GM13976 (cell line): ENCODE data around the gene SLC1A2.

Experiments used
- DNase-seq: peaks from one replicate; pipeline ENCODE4 v3.0.0; 2012; ENCODE audit warnings: low spot score
- CTCF ChIP-seq: IDR thresholded peaks from 2 replicates; pipeline ENCODE4 v1.5.1; 2012; ENCODE audit warnings: borderline replicate concordance, mild to moderate bottlenecking; ENCODE audit not compliant: insufficient read depth; ENCODE audit errors: extremely low read depth, missing control alignments, control extremely low read depth
- in situ Hi-C: fragments of 300-500 bp; cut with MboI; formaldehyde crosslinking; loops from one replicate; pipeline ENCODE4 v1.12.0; 2022; ENCODE audit warnings: low sequenced_read_pairs, mixed read lengths, inconsistent platforms; ENCODE audit not compliant: unreplicated experiment

The SLC1A2 gene

GRCh38 chr11:35373284-35373933 is 45.9 kb downstream of the SLC1A2 start:
- DNase-seq, result no peak
- in situ Hi-C loops, result no loop called here
- TF ChIP-seq CTCF, result no peak

DNA sequence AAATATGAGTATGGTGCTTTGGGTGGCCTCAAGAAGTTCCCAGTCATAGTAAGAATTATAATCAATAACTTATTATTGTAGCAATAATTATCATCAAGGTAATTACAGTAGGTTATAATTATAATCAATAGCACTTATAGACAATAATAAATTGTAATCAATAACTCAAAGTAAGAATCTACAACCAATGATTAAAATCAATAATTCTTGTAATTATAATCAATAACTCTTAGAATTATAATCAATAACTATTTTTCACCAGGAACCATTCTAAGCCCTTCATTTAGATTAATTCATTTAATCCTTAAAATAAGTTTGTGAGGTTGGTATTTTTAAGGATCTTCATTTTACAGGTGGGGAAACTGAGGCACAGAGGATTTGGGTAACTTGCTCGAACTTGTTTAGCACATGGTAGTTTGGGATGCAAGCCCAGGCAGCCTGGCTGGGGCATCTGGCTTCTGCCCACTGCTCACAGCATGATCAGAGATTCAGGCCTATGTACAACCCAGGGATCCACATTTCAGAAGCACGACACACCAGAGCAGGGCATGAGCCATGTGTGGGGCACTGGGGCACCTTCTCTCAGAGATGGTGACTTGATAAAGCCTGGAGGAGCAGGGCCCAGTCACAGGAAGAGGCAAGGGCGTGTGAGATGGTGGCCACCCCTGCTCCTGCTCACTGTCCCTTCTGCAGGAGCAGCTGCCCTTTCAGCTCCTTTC is 46.6 kb downstream of the SLC1A2 start:
- no peak for DNase-seq
- in situ Hi-C loops, result no loop called here
- TF ChIP-seq CTCF, result no peak

DNA sequence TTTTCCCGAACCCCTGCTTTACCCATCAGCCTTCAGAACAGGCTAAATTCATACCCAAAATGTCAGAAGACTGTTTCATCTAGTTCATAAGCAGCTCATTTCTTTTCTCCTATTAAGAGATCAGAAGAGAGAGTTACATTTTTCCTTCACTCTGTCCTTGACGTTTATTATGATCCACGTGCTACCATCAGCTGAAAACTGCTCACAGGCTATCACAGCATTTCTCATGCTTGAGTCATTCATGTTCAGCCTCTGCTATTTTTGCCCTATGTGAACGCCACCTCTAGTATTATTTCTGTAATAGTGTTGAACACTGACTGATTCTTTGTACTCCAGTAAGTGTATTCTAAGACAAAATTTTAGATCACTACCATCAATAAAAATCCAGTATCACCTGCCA is 51.9 kb downstream of the SLC1A2 start:
- in situ Hi-C loops, result no loop called here
- DNase-seq, result no peak
- no peak for TF ChIP-seq CTCF

GRCh38 chr11:35366798-35367197 is 52.6 kb downstream of the SLC1A2 start:
- in situ Hi-C loops, result no loop called here

DNA sequence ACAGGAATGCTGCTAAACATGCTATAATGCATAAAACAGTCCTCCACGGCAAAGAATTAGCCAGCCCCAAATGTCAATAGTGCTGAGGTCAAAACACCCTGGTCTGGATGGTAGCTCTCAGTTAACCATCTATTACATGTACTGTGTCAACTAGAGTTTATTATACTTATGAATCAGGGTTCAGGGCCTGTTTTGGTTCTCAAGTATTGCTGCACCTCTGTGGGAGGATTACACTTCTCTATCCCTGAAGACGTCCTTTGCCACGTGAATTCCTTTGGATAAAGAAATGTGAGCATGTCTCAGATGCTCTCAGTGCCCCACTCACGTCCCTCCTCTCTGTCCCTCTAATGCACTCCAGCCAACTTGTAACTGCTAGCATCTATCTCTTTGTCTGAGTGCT is 53.4 kb downstream of the SLC1A2 start:
- in situ Hi-C loops, result no loop called here
- TF ChIP-seq CTCF, result no peak
- DNase-seq, result no peak

More at GRCh38 chr11:35366798-35367197, 52.6 kb downstream of the SLC1A2 start:
- DNase-seq, result no peak
- TF ChIP-seq CTCF, result no peak

GRCh38 chr11:35365395-35365794 is 54.0 kb downstream of the SLC1A2 start:
- in situ Hi-C loops, result no loop called here
- DNase-seq, result no peak
- TF ChIP-seq CTCF, result no peak
